Measurements from ENCODE around the gene ART3. TPM values are rescaled to one million over a fixed set of nuclear protein-coding genes. Genes with fewer than 3 reads are reported as not detected.

The ART3 gene
- total RNA-seq, 1 experiment from 2014 or later: not detected

DNA sequence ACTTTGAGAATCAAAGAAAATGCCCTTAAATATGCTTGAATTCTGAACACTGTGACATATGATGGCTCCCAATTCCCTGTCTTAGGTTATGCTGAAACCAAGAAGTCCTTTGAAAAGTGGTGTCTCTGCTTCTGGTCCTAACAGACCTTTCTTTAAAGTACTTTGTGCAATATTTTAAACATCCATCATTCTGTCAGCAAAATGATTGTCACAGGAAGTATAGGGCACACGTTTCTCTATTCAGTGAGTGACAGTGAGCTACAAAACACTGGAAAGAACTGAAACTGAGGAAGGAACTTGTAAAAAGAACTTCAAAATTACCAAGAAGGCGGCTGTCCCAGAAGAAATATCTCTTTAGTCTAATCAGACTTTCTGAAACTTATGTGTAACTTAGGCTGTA, 85.8 kb downstream of the ART3 start:
- Histone ChIP-seq H3K4me3 (no peak overlapping the region), H3K4me2 (no peak overlapping the region), H3K9me2 (ENCODE audit: insufficient read depth) (no peaks in the 10 kb centered on the region), H3K79me2 (ENCODE audit: low read depth) (no peaks in the 10 kb centered on the region), H3F3A (ENCODE audit: insufficient read depth, low read depth) (no peaks in the 10 kb centered on the region), H3K27ac (no peak overlapping the region), H3K36me3 (ENCODE audit: low read depth) (no peaks in the 10 kb centered on the region), H3K27me3 (ENCODE audit: insufficient read depth, low read depth) (no peaks in the 10 kb centered on the region), H4K20me1 (ENCODE audit: insufficient read depth) (no peaks in the 10 kb centered on the region), H3K9me3 (ENCODE audit: insufficient read depth, low read depth) (no peaks in the 10 kb centered on the region), H3K4me1 (replicated peaks; ENCODE audit: insufficient read depth) (no peaks in the 10 kb centered on the region), H2AFZ (no peak overlapping the region)
- ChIA-PET CTCF (no interaction called here), POLR2A (ENCODE audit: unreplicated experiment) (no interaction called here)
- intact Hi-C loops (cut with micrococcal nuclease; ENCODE audit: unreplicated experiment): no loop called here
- no TSS peak for BruUV-seq (replicated peaks)
- no peak for TF ChIP-seq CTCF (conservative IDR thresholded peaks at IDR 0.05)
- TF ChIP-seq EZH2 (IDR thresholded peaks at IDR 0.05; ENCODE audit: low read depth): no peak
- no peak for DNase-seq

Other genes starting within 250 kb of the ART3 start
- not detected in 2 replicates for gene PPEF2, start 172.3 kb upstream of the ART3 start, total RNA-seq (2021)
- 3.6 and 3.9 TPM in 2 replicates for gene NAAA, start 133.7 kb upstream of the ART3 start, total RNA-seq (2021)
- 14.9 and 23.2 TPM in 2 replicates for gene SDAD1, start 83.8 kb upstream of the ART3 start, total RNA-seq (2021)
- not detected in 2 replicates for gene CXCL9, start 67.2 kb upstream of the ART3 start, total RNA-seq (2021)
- not detected in 2 replicates for gene CXCL10, start 51.2 kb upstream of the ART3 start, total RNA-seq (2021)
- not detected in 2 replicates for gene CXCL11, start 38.6 kb upstream of the ART3 start, total RNA-seq (2021)
- 28.4 and 30.9 TPM in 2 replicates for gene NUP54, start 73.7 kb downstream of the ART3 start, total RNA-seq (2021)
- 37.6 and 64.7 TPM in 2 replicates for gene SCARB2, start 139.1 kb downstream of the ART3 start, total RNA-seq (2021)
- 2.2 and 2.5 TPM in 2 replicates for gene FAM47E, start 177.0 kb downstream of the ART3 start, total RNA-seq (2021)
- gene STBD1, start 232.0 kb downstream of the ART3 start, total RNA-seq (2021): 1.8 and 3.5 TPM in 2 replicates